ENCODE data around the gene INPP5E.

INPP5E gene

GRCh38 chr9:136476369-136477150 lies 36.9 kb upstream of the INPP5E start:
- TF ChIP-seq CTCF (IDR thresholded peaks at IDR 0.05; ENCODE audit: low read depth, low read length), result no peak

GRCh38 chr9:136474974-136475865 lies 35.6 kb upstream of the INPP5E start:
- no peak overlapping the region for H3K4me3 ChIP-seq (ENCODE audit: low read depth, low read length)
- no peak for TF ChIP-seq CTCF (IDR thresholded peaks at IDR 0.05; ENCODE audit: low read depth, low read length)

More at GRCh38 chr9:136476369-136477150, 36.9 kb upstream of the INPP5E start:
- H3K4me3 ChIP-seq (ENCODE audit: low read depth, low read length), result no peak overlapping the region

GRCh38 chr9:136474021-136474640 lies 34.5 kb upstream of the INPP5E start:
- H3K4me3 ChIP-seq (ENCODE audit: low read depth, low read length), result no peak overlapping the region
- TF ChIP-seq CTCF (IDR thresholded peaks at IDR 0.05; ENCODE audit: low read depth, low read length), result no peak

DNA sequence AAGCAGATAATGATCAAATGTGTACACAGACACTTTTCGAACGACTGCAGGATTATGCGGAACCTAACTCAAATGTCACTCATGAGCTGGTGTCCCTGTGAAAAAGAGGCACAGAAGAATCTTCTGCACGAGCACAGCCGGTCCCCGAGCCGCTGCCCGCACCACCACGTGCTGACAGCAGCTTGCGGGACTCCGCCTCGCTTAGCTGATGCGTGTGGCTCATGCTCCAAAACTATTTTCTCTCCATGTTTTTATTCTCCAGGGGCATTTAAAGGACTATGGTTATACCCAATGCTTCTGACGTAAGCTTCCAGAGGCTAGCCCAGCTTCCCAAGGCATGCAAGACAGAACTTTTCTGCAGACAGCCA lies 33.7 kb upstream of the INPP5E start:
- TF ChIP-seq CTCF (IDR thresholded peaks at IDR 0.05; ENCODE audit: low read depth, low read length), result no peak
- no peak overlapping the region for H3K4me3 ChIP-seq (ENCODE audit: low read depth, low read length)

- no peak overlapping the region for H3K4me3 ChIP-seq (ENCODE audit: low read depth, low read length)
- TF ChIP-seq CTCF (IDR thresholded peaks at IDR 0.05; ENCODE audit: low read depth, low read length), result no peak
Measured at GRCh38 chr9:136472640-136473353, 33.2 kb upstream of the INPP5E start.

DNA sequence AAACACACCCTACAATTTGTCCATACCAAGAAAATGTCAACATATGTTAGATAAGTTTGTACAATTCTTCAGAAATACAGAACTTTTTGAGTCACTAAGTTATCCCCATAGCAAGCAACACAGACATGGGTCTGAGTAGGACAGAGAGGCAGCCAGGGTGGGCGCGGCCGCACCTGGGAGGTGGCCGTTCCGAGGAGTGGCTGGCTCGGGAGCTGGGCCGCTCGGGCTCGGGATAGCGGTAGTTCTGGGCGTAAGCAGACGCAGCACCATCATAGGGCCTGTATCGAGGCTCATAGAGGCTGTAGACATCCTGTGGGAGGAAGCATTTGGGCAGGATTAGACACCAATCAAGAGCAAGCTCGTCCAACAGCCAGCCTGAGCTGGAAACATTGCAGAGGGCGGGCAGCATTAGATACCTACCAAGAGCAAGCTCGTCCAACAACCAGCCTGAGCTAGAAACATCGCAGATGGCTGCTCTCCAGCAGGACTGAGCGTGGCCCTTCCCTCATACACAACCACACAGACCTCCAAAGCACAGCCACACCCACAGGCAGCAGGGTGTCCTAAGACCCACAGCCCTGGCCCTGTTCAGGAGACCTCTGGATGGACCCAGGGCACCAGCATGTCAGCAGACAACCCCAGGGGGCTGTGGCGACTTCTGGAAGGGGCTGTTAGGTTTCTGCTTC lies 32.3 kb upstream of the INPP5E start:
- no peak for TF ChIP-seq CTCF (IDR thresholded peaks at IDR 0.05; ENCODE audit: low read depth, low read length)
- no peak overlapping the region for H3K4me3 ChIP-seq (ENCODE audit: low read depth, low read length)

Data from WI38 (cell line).